ENCODE data around the gene NUP205. TPM values are rescaled to one million over a fixed set of nuclear protein-coding genes. Genes with fewer than 3 reads are reported as not detected.
"Not testable (repeated sequence)": the region's sequence is repeated elsewhere in the genome, so short reads cannot be mapped to it uniquely, and the experiment has no call there.

Gene NUP205
- total and polyA plus RNA-seq, 12 donors, result 22.3 to 48.1 (median 35.4) TPM

- Histone ChIP-seq H3K27ac (no peak overlapping the region), H3K36me3 (replicated peaks in 1 of 2) (no peaks in the 10 kb centered on the region), H3K4me3 (no peak overlapping the region), H3K9me3 (replicated peaks in 1 of 3) (no peaks in the 10 kb centered on the region), H3K4me1 (replicated peaks in 1 of 2) (peaks cover 0 to under 1% of the 10 kb centered on the region in 2 donors), H3K27me3 (no peaks in the 10 kb centered on the region)
- no peak for DNase-seq
- 96 to 100% (median 98%) methylated on average over 3 of the region's 3 CpGs for WGBS, 4 donors
- no peak for TF ChIP-seq POLR2A (IDR thresholded peaks at IDR 0.05)
- no peak for TF ChIP-seq CTCF (IDR thresholded peaks at IDR 0.05)
- intact Hi-C loops (cut with DNase I), result no loop called here
Observed at GRCh38 chr7:135690566-135690965, 132.8 kb downstream of the NUP205 start.

GRCh38 chr7:135692055-135692454, 134.3 kb downstream of the NUP205 start:
- intact Hi-C loops (cut with DNase I), result no loop called here
- TF ChIP-seq CTCF (IDR thresholded peaks at IDR 0.05) (no peak), POLR2A (IDR thresholded peaks at IDR 0.05) (no peak)
- no peaks in the 10 kb centered on the region for H3K36me3 ChIP-seq (replicated peaks in 1 of 2)
- no peak overlapping the region for H3K4me3 ChIP-seq
- H3K27me3 ChIP-seq, result no peaks in the 10 kb centered on the region
- no peak overlapping the region for H3K27ac ChIP-seq
- DNase-seq, result no peak
- no peaks in the 10 kb centered on the region for H3K4me1 ChIP-seq (replicated peaks in 1 of 2)
- WGBS, 4 donors, result 73 to 91% (median 82%) methylated on average over 3 of the region's 3 CpGs
- no peaks in the 10 kb centered on the region for H3K9me3 ChIP-seq (replicated peaks in 1 of 3)

GRCh38 chr7:135692606-135693005, 134.9 kb downstream of the NUP205 start:
- H3K4me1 ChIP-seq (replicated peaks in 1 of 2); H3K4me3 ChIP-seq; H3K9me3 ChIP-seq (replicated peaks in 1 of 3); H3K36me3 ChIP-seq (replicated peaks in 1 of 2); H3K27ac ChIP-seq; DNase-seq; H3K27me3 ChIP-seq; intact Hi-C loops (cut with DNase I): not testable (repeated sequence)
- WGBS, 4 donors, result 97 to 99% (median 98%) methylated on average over 6 to 7 of the region's 7 CpGs

GRCh38 chr7:135693558-135693957, 135.8 kb downstream of the NUP205 start:
- Histone ChIP-seq H3K27ac (no peak overlapping the region), H3K27me3 (no peaks in the 10 kb centered on the region), H3K9me3 (replicated peaks in 1 of 3) (no peaks in the 10 kb centered on the region), H3K4me1 (replicated peaks in 1 of 2) (no peaks in the 10 kb centered on the region), H3K4me3 (no peak overlapping the region), H3K36me3 (replicated peaks in 1 of 2) (no peaks in the 10 kb centered on the region)
- DNase-seq, result no peak
- 96 to 97% (median 97%) methylated on average over 2 to 4 of the region's 4 CpGs for whole genome bisulfite sequencing, 4 donors
- TF ChIP-seq POLR2A (IDR thresholded peaks at IDR 0.05) (no peak), CTCF (IDR thresholded peaks at IDR 0.05) (no peak)
- intact Hi-C loops (cut with DNase I), result no loop called here

GRCh38 chr7:135697276-135698049, 139.7 kb downstream of the NUP205 start:
- TF ChIP-seq CTCF (IDR thresholded peaks at IDR 0.05) (no peak), POLR2A (IDR thresholded peaks at IDR 0.05) (no peak)
- H3K9me3 ChIP-seq (replicated peaks in 1 of 3), result no peaks in the 10 kb centered on the region
- intact Hi-C loops (cut with DNase I), result no loop called here
- H3K27me3 ChIP-seq, result no peaks in the 10 kb centered on the region
- H3K4me3 ChIP-seq, result no peak overlapping the region
- no peaks in the 10 kb centered on the region for H3K36me3 ChIP-seq (replicated peaks in 1 of 2)
- no peak for DNase-seq
- 65 to 71% (median 70%) methylated on average over 8 of the region's 8 CpGs for WGBS, 4 donors
- H3K27ac ChIP-seq, result no peak overlapping the region
- H3K4me1 ChIP-seq (replicated peaks in 1 of 2), result no peaks in the 10 kb centered on the region

Measured in adrenal gland (tissue), 12 donors.